ENCODE measurements around the gene DIRAS2. TPM values are rescaled to one million over a fixed set of nuclear protein-coding genes. Genes with fewer than 3 reads are reported as not detected.

DIRAS2 gene
- total and polyA plus RNA-seq, 2 of the 13 experiments (the other 11 are each of a cell fraction or from before 2014, with no cell fraction given) = not detected

- BruUV-seq (replicated peaks) = no TSS peak
- H3K4me3 ChIP-seq (replicated peaks in 1 of 3; ENCODE audit: insufficient read depth in 1 of 3, low read depth in 2 of 3, low read length in 3 of 3) = no peak overlapping the region
- WGBS (ENCODE audit: low lambda C conversion rate) = 48% methylated on average over 5 of the region's 7 CpGs
- H2AFZ ChIP-seq (ENCODE audit: low read length) = no peak overlapping the region
- no peaks in the 10 kb centered on the region for H3K79me2 ChIP-seq (ENCODE audit: insufficient read depth, low read length)
- H4K20me1 ChIP-seq (ENCODE audit: insufficient read depth, low read length) = no peaks in the 10 kb centered on the region
- TF ChIP-seq ZNF503 (CRISPR knock-in tag; IDR thresholded peaks at IDR 0.05) (no peak), HDAC6 (IDR thresholded peaks at IDR 0.05; ENCODE audit: low read depth, low read length) (no peak), IRX3 (CRISPR knock-in tag; IDR thresholded peaks at IDR 0.05; ENCODE audit: borderline replicate concordance, low read depth) (no peak), SMARCC2 (IDR thresholded peaks at IDR 0.05) (no peak), FLYWCH1 (CRISPR knock-in tag; IDR thresholded peaks at IDR 0.05) (no peak), ETV5 (CRISPR knock-in tag; IDR thresholded peaks at IDR 0.05; ENCODE audit: borderline replicate concordance) (no peak), ZNF253 (CRISPR knock-in tag; IDR thresholded peaks at IDR 0.05; ENCODE audit: borderline replicate concordance) (no peak), PRPF4 (IDR thresholded peaks at IDR 0.05; ENCODE audit: low read depth, low read length, poor library complexity, severe bottlenecking) (no peak), ZFAT (CRISPR knock-in tag; conservative IDR thresholded peaks at IDR 0.05) (no peak)
- ATAC-seq = no peak
- H3K36me3 ChIP-seq (replicated peaks in 1 of 2; ENCODE audit: control insufficient read depth in 1 of 2, insufficient read depth in 2 of 2, low read length in 2 of 2) = no peaks in the 10 kb centered on the region
- intact Hi-C loops (cut with micrococcal nuclease; ENCODE audit: unreplicated experiment) (no loop called here), in situ Hi-C loops (cut with HindIII; ENCODE audit: extremely low pct_ligation_motif_present, low pct_unique_long_range_greater_than_20kb) (no loop called here)
- no peak overlapping the region for H3K9ac ChIP-seq (ENCODE audit: insufficient read depth, low read depth, low read length)
- no peaks in the 10 kb centered on the region for H3K4me1 ChIP-seq (ENCODE audit: insufficient read depth, low read length)
- peaks cover 0 to 6% of the 10 kb centered on the region in 2 experiments; a peak in 1 of 5 replicates for H3K27me3 ChIP-seq (ENCODE audit: control insufficient read depth in 1 of 2, insufficient read depth in 2 of 2, low read length in 2 of 2)
- no peak overlapping the region for H3K4me2 ChIP-seq (ENCODE audit: low read depth, low read length)
- no peak for FAIRE-seq
- DNase-seq (ENCODE audit: low spot score) = no peak
- no peaks in the 10 kb centered on the region for H3K9me3 ChIP-seq (ENCODE audit: low read length)
- ChIA-PET CTCF (ENCODE audit: low intra/inter-chr PET ratio, low total read pairs) (no interaction called here), POLR2A (no interaction called here)
- H3K27ac ChIP-seq (ENCODE audit: extremely low read length, insufficient read depth, low read length) = no peak overlapping the region
These were observed 31.5 kb downstream of the DIRAS2 start for GRCh38 chr9:90611121-90611520.
